ENCODE data around the gene PDRG1.
A peak's percentile ranks its signal among the peaks of the same experiment; 100 is the strongest.

- TF ChIP-seq REST (IDR thresholded peaks at IDR 0.05; ENCODE audit: insufficient read depth in 1 of 2, low read depth in 2 of 2, low read length in 2 of 2) (no peak; a peak in 1 of 4 replicates), TAF1 (IDR thresholded peaks at IDR 0.05; ENCODE audit: borderline replicate concordance, insufficient read depth, low read length) (peak; percentile 61; the same call in 1 of the 2 replicates), SIN3A (IDR thresholded peaks at IDR 0.05; ENCODE audit: borderline replicate concordance, insufficient read depth, low read length) (peak; percentile 71; the same call in 1 of the 2 replicates)
Observed at GRCh38 chr20:31951530-31952453, at the start of gene PDRG1.
